Parathyroid adenoma (tissue), 2 donors: Measurements from ENCODE around the gene FOXS1.

Experiments used
- H2AFZ ChIP-seq: fragments of 300-600 bp; sonication (generic); one replicate; pipeline ENCODE4 v1.7.0; 2017; ENCODE audit warnings: antibody characterized with exemption, mild to moderate bottlenecking
- H3K27ac ChIP-seq: fragments of 300-600 bp; sonication (generic); one replicate; pipeline ENCODE4 v1.7.0; 2017
- H3K27me3 ChIP-seq: fragments of 300-600 bp; sonication (generic); one replicate; pipeline ENCODE4 v1.7.0; 2017; ENCODE audit warnings: low read length; ENCODE audit not compliant: control insufficient read depth, insufficient read depth
- H3K36me3 ChIP-seq: fragments of 300-600 bp; sonication (generic); one replicate; pipeline ENCODE4 v1.7.0; 2017; ENCODE audit warnings: low read length; ENCODE audit not compliant: control insufficient read depth, insufficient read depth
- H3K4me1 ChIP-seq: fragments of 300-600 bp; sonication (generic); one replicate; pipeline ENCODE4 v1.7.0; 2017; ENCODE audit warnings: control low read depth
- H3K4me2 ChIP-seq: fragments of 300-600 bp; sonication (generic); one replicate; pipeline ENCODE4 v1.7.0; 2017; ENCODE audit warnings: low read length
- H3K4me3 ChIP-seq: fragments of 300-600 bp; sonication (generic); one replicate; pipeline ENCODE4 v1.7.0; 2017; ENCODE audit warnings: low read depth, low read length
- H3K79me2 ChIP-seq: fragments of 300-600 bp; sonication (generic); one replicate; pipeline ENCODE4 v1.7.0; 2017; ENCODE audit warnings: control low read depth
- H3K9ac ChIP-seq: fragments of 300-600 bp; sonication (generic); one replicate; pipeline ENCODE4 v1.7.0; 2017; ENCODE audit warnings: mild to moderate bottlenecking
- H3K9me3 ChIP-seq: fragments of 300-600 bp; sonication (generic); one replicate; pipeline ENCODE4 v1.7.0; 2017; ENCODE audit warnings: low read length; ENCODE audit not compliant: control insufficient read depth
- TF ChIP-seq, protein P1 (sequence below): fragments of 300-600 bp; sonication (generic); IDR thresholded peaks from one replicate; pipeline ENCODE4 v1.7.0; 2017; ENCODE audit warnings: antibody characterized with exemption, mild to moderate bottlenecking
- donor health status: primary hyperparathyroidism.

The FOXS1 gene

DNA sequence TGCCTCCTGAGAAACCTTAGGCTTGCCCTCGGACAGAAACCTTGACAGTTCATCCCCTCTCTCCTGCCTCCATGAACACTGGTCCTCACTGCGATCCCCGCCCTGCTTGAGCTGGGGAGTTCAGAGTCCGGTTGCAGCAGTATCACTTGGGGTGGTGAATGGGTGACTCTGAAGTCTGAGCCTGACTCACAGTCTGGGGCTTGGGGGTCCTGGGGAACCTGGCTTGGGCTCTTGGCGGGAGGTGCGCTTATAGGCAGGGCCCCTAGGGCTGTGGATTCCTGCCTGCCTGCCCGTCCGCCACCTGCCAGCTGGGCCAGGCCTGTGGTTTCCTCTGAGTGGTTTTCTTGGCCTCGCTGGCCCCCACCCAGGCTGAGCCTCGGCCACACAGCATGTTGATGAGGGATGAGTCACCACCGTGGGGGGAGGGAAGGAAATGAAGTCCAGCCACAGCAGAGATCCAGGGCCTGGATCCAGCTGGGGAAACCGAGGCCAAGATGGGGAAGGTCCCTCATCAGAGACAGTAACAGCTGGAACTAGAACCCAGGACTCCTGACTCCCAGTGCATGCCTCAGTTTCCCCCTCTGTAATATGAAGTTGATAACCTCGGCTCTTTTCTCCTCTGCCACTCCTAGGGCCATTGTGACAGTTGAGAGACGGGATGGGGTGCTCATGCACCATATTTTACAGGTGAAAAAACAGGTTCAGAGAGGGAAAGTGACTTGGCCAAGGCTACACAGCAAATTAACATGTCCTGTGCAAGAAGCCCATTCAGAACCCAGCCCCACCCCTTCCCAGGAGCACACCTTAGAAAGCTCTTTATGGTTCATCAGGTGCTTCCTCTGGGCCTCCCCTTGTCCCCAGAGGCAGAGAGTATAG, 9.2 kb downstream of the FOXS1 start:
- Histone ChIP-seq H3K9ac (no peak overlapping the region), H3K4me3 (no peak overlapping the region), H3K27ac (no peak overlapping the region)

DNA sequence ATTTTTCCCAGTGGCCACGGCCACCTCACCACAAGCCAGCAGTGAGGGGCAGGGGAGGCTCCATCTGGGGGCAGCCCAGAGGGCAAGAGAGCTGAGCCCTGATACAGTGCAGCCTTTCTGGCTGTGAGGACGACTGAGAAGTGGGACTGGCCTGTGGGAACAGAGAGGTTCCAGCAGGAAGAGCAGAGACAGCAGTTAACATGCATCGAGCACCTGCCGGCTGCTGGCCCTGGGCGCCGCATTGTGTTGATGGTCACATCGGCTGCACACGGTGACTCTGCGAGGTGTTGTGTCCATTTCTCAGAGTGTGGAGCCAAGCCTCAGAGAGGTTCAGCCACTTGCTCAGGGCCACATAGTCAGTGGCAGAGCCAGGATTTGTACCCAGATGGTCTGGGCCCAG, 9.8 kb downstream of the FOXS1 start:
- Histone ChIP-seq H3K9me3 (no peaks in the 10 kb centered on the region), H3K4me2 (no peak overlapping the region), H3K79me2 (no peaks in the 10 kb centered on the region), H3K27me3 (no peaks in the 10 kb centered on the region), H2AFZ (no peak overlapping the region), H3K4me3 (no peak overlapping the region), H3K27ac (no peak overlapping the region), H3K9ac (no peak overlapping the region), H3K4me1 (peaks cover 10% of the 10 kb centered on the region), H3K36me3 (no peaks in the 10 kb centered on the region)
- TF ChIP-seq, protein P1, sequence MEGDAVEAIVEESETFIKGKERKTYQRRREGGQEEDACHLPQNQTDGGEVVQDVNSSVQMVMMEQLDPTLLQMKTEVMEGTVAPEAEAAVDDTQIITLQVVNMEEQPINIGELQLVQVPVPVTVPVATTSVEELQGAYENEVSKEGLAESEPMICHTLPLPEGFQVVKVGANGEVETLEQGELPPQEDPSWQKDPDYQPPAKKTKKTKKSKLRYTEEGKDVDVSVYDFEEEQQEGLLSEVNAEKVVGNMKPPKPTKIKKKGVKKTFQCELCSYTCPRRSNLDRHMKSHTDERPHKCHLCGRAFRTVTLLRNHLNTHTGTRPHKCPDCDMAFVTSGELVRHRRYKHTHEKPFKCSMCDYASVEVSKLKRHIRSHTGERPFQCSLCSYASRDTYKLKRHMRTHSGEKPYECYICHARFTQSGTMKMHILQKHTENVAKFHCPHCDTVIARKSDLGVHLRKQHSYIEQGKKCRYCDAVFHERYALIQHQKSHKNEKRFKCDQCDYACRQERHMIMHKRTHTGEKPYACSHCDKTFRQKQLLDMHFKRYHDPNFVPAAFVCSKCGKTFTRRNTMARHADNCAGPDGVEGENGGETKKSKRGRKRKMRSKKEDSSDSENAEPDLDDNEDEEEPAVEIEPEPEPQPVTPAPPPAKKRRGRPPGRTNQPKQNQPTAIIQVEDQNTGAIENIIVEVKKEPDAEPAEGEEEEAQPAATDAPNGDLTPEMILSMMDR: no peak

More for the DNA sequence above, 9.2 kb downstream of the FOXS1 start:
- Histone ChIP-seq H3K79me2 (no peaks in the 10 kb centered on the region), H3K36me3 (no peaks in the 10 kb centered on the region), H3K27me3 (no peaks in the 10 kb centered on the region), H3K9me3 (no peaks in the 10 kb centered on the region), H3K4me1 (peaks cover 10% of the 10 kb centered on the region), H2AFZ (no peak overlapping the region), H3K4me2 (no peak overlapping the region)
- TF ChIP-seq, protein P1: no peak

DNA sequence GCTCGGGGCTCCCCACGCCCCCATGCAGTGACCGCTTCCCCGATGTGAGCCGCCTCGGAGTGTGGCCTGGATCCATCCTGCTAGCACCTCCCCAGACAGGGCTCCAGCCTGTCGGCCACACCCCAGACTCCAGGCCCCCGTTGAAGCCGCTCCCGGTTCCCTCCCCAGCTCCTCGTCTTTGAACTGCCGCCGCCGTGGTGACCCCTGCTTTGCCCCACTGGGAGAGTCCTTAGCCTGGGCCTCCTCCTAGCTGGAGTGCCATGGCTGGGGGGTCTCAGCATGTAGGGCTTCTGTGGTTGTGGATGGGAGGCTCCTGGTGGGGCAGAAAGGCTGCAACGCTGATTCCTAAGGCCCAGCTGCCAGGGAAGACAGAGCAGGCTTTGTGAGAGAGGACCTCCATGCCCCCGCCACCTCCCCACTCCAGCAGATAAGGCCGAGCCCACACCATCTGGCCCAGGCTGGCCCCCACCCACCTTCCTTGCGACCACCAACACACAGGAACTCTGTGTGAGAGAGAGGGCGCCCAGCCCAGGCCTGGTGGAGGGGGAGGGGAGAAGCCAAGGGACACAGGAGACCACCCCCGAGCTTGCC, 11.4 kb downstream of the FOXS1 start:
- Histone ChIP-seq H3K4me2 (no peak overlapping the region), H2AFZ (no peak overlapping the region), H3K9me3 (no peaks in the 10 kb centered on the region), H3K27ac (no peak overlapping the region), H3K9ac (no peak overlapping the region), H3K4me3 (no peak overlapping the region), H3K27me3 (no peaks in the 10 kb centered on the region), H3K4me1 (peaks cover 10% of the 10 kb centered on the region), H3K36me3 (no peaks in the 10 kb centered on the region), H3K79me2 (no peaks in the 10 kb centered on the region)
- TF ChIP-seq, protein P1: no peak

DNA sequence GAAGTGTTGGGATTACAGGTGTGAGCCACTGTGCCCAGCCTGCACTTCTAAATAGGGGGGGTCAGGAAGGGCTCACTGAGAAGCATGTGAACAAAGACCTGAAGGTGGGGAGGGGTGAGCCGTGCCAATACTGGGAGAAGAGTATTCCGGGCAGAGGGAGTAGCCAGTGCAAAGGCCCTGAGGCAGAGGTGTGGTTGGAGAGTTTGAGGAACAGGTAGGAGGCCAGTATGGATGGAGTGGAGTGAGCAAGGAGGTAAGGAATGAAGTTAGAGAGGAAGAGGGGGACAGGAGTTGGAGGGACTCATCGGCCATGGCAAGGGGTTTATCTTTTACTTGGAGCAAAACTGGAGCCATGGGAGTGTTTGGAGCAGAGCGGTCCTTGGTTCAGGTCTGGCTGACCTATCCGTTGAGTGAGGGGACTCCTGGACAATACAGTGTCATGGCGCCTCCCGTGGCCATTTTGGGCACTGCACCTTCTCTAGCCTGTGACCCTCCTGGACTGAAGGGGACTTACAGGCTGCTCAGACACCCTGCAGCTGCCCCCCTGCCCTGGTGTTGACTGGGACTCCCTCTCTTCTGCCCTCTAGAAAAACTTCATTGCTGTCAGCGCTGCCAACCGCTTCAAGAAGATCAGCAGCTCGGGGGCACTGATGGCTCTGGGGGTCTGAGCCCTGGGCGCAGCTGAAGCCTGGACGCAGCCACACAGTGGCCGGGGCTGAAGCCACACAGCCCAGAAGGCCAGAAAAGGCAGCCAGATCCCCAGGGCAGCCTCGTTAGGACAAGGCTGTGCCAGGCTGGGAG, 12.1 kb downstream of the FOXS1 start:
- TF ChIP-seq, protein P1: peak; percentile 84
- Histone ChIP-seq H3K4me2 (no peak overlapping the region), H3K27me3 (no peaks in the 10 kb centered on the region), H3K36me3 (no peaks in the 10 kb centered on the region), H3K4me3 (no peak overlapping the region), H3K9ac (no peak overlapping the region), H2AFZ (no peak overlapping the region), H3K79me2 (no peaks in the 10 kb centered on the region), H3K9me3 (no peaks in the 10 kb centered on the region), H3K27ac (no peak overlapping the region), H3K4me1 (peaks cover 7% of the 10 kb centered on the region)
